ENCODE data around the gene ZNF385B.

- TF ChIP-seq CTCF (IDR thresholded peaks at IDR 0.05; ENCODE audit: insufficient read depth, low read length, poor library complexity, severe bottlenecking), result no peak
- no peak for TF ChIP-seq EZH2phosphoT487 (conservative IDR thresholded peaks at IDR 0.05; ENCODE audit: low read length)
These were observed 425.8 kb downstream of the ZNF385B start for GRCh38 chr2:179435566-179435965.
